Hepatocyte (in vitro differentiated cells): ENCODE results near the gene BCAP31. TPM values are rescaled to one million over a fixed set of nuclear protein-coding genes. Genes with fewer than 3 reads are reported as not detected.
A peak's percentile ranks its signal among the peaks of the same experiment; 100 is the strongest.
"Not testable (repeated sequence)": the region's sequence is repeated elsewhere in the genome, so short reads cannot be mapped to it uniquely, and the experiment has no call there.

Experiments
- DNase-seq: peaks from one replicate; pipeline ENCODE4 v3.0.0-alpha.2; 2016; ENCODE audit warnings: low spot score
- H2AFZ ChIP-seq: fragments of 200-600 bp; sonication (generic); 2 replicates; pipeline ENCODE4 v1.6.0; 2016; ENCODE audit warnings: antibody characterized with exemption, mild to moderate bottlenecking
- H3K27ac ChIP-seq: fragments of 200-600 bp; sonication (generic); 2 replicates; pipeline ENCODE4 v1.5.1; 2016; ENCODE audit warnings: mild to moderate bottlenecking
- H3K27me3 ChIP-seq: fragments of 200-600 bp; sonication (generic); 2 replicates; pipeline ENCODE4 v1.6.1; 2016
- H3K36me3 ChIP-seq: fragments of 200-600 bp; sonication (generic); replicated peaks from 2 replicates; pipeline ENCODE4 v1.5.1; 2016; ENCODE audit warnings: low read depth; ENCODE audit not compliant: insufficient read depth
- H3K4me1 ChIP-seq: fragments of 200-600 bp; sonication (generic); 2 replicates; pipeline ENCODE4 v1.5.1; 2016; ENCODE audit warnings: mild to moderate bottlenecking, moderate library complexity; ENCODE audit not compliant: insufficient read depth
- H3K4me2 ChIP-seq: fragments of 200-600 bp; sonication (generic); 2 replicates; pipeline ENCODE4 v1.6.0; 2016
- H3K4me3 ChIP-seq: fragments of 200-600 bp; sonication (generic); 2 replicates; pipeline ENCODE4 v1.5.1; 2016; ENCODE audit warnings: mild to moderate bottlenecking
- H3K79me2 ChIP-seq: fragments of 200-600 bp; sonication (generic); 2 replicates; pipeline ENCODE4 v1.6.0; 2017; ENCODE audit warnings: mild to moderate bottlenecking
- H3K9me2 ChIP-seq: fragments of 200-600 bp; sonication (generic); replicated peaks from 2 replicates; pipeline ENCODE4 v1.6.0; 2017; ENCODE audit warnings: mild to moderate bottlenecking; ENCODE audit not compliant: insufficient read depth
- H3K9me3 ChIP-seq: fragments of 200-600 bp; sonication (generic); 2 replicates; pipeline ENCODE4 v1.5.1; 2016; ENCODE audit warnings: low read depth, mild to moderate bottlenecking
- H4K20me1 ChIP-seq: fragments of 200-600 bp; sonication (generic); 2 replicates; pipeline ENCODE4 v1.6.0; 2016; ENCODE audit warnings: mild to moderate bottlenecking; ENCODE audit not compliant: insufficient read depth, poor library complexity, severe bottlenecking
- CTCF ChIP-seq: fragments of 200-600 bp; sonication (generic); IDR thresholded peaks from 2 replicates; pipeline ENCODE4 v1.5.1; 2016; ENCODE audit warnings: antibody characterized with exemption, mild to moderate bottlenecking; ENCODE audit not compliant: poor library complexity
- EZH2 ChIP-seq: fragments of 200-600 bp; sonication (generic); IDR thresholded peaks from 2 replicates; pipeline ENCODE4 v1.6.1; 2016; ENCODE audit warnings: antibody characterized with exemption, mild to moderate bottlenecking, borderline replicate concordance
- EZH2phosphoT487 ChIP-seq: fragments of 200-600 bp; sonication (generic); IDR thresholded peaks from one replicate; pipeline ENCODE4 v1.6.1; 2018; ENCODE audit warnings: antibody characterized with exemption, mild to moderate bottlenecking, low read depth, moderate library complexity; ENCODE audit not compliant: unreplicated experiment, severe bottlenecking
- WGBS: methylation state at CpG from one replicate; pipeline ENCODE4 v1.1.6; 2016; ENCODE audit warnings: low lambda C conversion rate; ENCODE audit errors: missing lambda C conversion rate; 5-methylcytosine and 5-hydroxymethylcytosine counted together
- polyA plus RNA-seq: library from polyadenylated mRNA; unstranded; fragments of >200 nt; fragmentation: Nextera tagmentation; extraction: Ambion mirVana; gene quantifications from 2 replicates; pipeline ENCODE4 v1.2.1, GENCODE V29; 2016
- total RNA-seq: library from RNA; depleted of rRNA; stranded (reverse); fragments of >200 nt; gene quantifications from 2 replicates; pipeline ENCODE4 v1.2.3, GENCODE V29; 2014

Gene BCAP31
- total and polyA plus RNA-seq, 2 experiments from 2014 or later, result 146 to 351 TPM

GRCh38 chrX:153692003-153692402 is 32.2 kb downstream of the BCAP31 start:
- WGBS, result 82% methylated on average over 4 of the region's 4 CpGs
- Histone ChIP-seq H3K27me3 (no peaks in the 10 kb centered on the region), H3K36me3 (no peaks in the 10 kb centered on the region), H3K27ac (no peak overlapping the region), H3K9me2 (no peaks in the 10 kb centered on the region), H3K4me1 (peaks cover under 1% of the 10 kb centered on the region), H3K4me3 (no peak overlapping the region), H4K20me1 (peaks cover 2% of the 10 kb centered on the region), H3K4me2 (no peak overlapping the region), H3K79me2 (no peaks in the 10 kb centered on the region), H3K9me3 (no peaks in the 10 kb centered on the region), H2AFZ (no peak overlapping the region)
- no peak for DNase-seq
- TF ChIP-seq EZH2 (no peak), EZH2phosphoT487 (no peak), CTCF (no peak)

- H3K4me2 ChIP-seq, H3K27ac ChIP-seq, H3K9me3 ChIP-seq, H4K20me1 ChIP-seq, H2AFZ ChIP-seq, H3K27me3 ChIP-seq, H3K79me2 ChIP-seq, H3K4me3 ChIP-seq, DNase-seq, H3K36me3 ChIP-seq, H3K4me1 ChIP-seq, H3K9me2 ChIP-seq: not testable (repeated sequence)
- 90% methylated on average over 21 of the region's 21 CpGs for WGBS
These were observed 33.0 kb downstream of the BCAP31 start for GRCh38 chrX:153691032-153691827.

- Histone ChIP-seq H3K27me3 (no peaks in the 10 kb centered on the region), H3K9me2 (no peaks in the 10 kb centered on the region), H3K4me2 (peak overlapping the region; percentile 76), H4K20me1 (peaks cover 2% of the 10 kb centered on the region), H3K79me2 (no peaks in the 10 kb centered on the region), H3K4me3 (no peak overlapping the region), H3K36me3 (no peaks in the 10 kb centered on the region), H3K9me3 (no peaks in the 10 kb centered on the region), H3K27ac (no peak overlapping the region), H2AFZ (no peak overlapping the region), H3K4me1 (peaks cover 4% of the 10 kb centered on the region)
- DNase-seq, result no peak
- TF ChIP-seq EZH2, result no peak
- TF ChIP-seq EZH2phosphoT487, result no peak
- TF ChIP-seq CTCF, result no peak
- WGBS, result 85% methylated on average over 10 of the region's 14 CpGs
These were observed 33.7 kb downstream of the BCAP31 start for GRCh38 chrX:153690466-153690865.

GRCh38 chrX:153689654-153690465 is 34.3 kb downstream of the BCAP31 start:
- Histone ChIP-seq H3K4me2 (peak overlapping the region; percentile 76), H4K20me1 (peaks cover 2% of the 10 kb centered on the region), H3K27ac (no peak overlapping the region), H3K27me3 (no peaks in the 10 kb centered on the region), H3K36me3 (no peaks in the 10 kb centered on the region), H3K9me3 (no peaks in the 10 kb centered on the region), H2AFZ (no peak overlapping the region), H3K4me3 (no peak overlapping the region), H3K79me2 (no peaks in the 10 kb centered on the region), H3K4me1 (peaks cover 9% of the 10 kb centered on the region), H3K9me2 (no peaks in the 10 kb centered on the region)
- no peak for TF ChIP-seq EZH2phosphoT487
- TF ChIP-seq CTCF, result no peak
- no peak for TF ChIP-seq EZH2
- DNase-seq, result no peak
- WGBS, result 84% methylated on average over 18 of the region's 19 CpGs
